Measurements from ENCODE around the gene SENP1. TPM values are rescaled to one million over a fixed set of nuclear protein-coding genes. Genes with fewer than 3 reads are reported as not detected.

The SENP1 gene
- total RNA-seq, 4 donors from 2014 or later, result 14.6 to 20.3 (median 18.0) TPM

GRCh38 chr12:48131517-48131916 lies 25.6 kb upstream of the SENP1 start:
- no peak for TF ChIP-seq CTCF (IDR thresholded peaks at IDR 0.05; ENCODE audit: low read depth)

- no peak for TF ChIP-seq CTCF (IDR thresholded peaks at IDR 0.05; ENCODE audit: low read depth)
Measured at GRCh38 chr12:48129376-48129775, 23.5 kb upstream of the SENP1 start.

GRCh38 chr12:48128800-48129199 lies 22.9 kb upstream of the SENP1 start:
- no peak for TF ChIP-seq CTCF (IDR thresholded peaks at IDR 0.05; ENCODE audit: low read depth)

GRCh38 chr12:48126953-48127630 lies 21.2 kb upstream of the SENP1 start:
- TF ChIP-seq CTCF (IDR thresholded peaks at IDR 0.05; ENCODE audit: low read depth), result no peak

GRCh38 chr12:48125985-48126384 lies 20.1 kb upstream of the SENP1 start:
- no peak for TF ChIP-seq CTCF (IDR thresholded peaks at IDR 0.05; ENCODE audit: low read depth)

- no peak for TF ChIP-seq CTCF (IDR thresholded peaks at IDR 0.05; ENCODE audit: low read depth)
Measured at GRCh38 chr12:48123169-48123568, 17.3 kb upstream of the SENP1 start.

GRCh38 chr12:48122065-48122834 lies 16.4 kb upstream of the SENP1 start:
- no peak for TF ChIP-seq CTCF (IDR thresholded peaks at IDR 0.05; ENCODE audit: low read depth)
